ENCODE results near the gene BTBD9.

GRCh38 chr6:38215225-38215624 is 424.5 kb downstream of the BTBD9 start:
- TF ChIP-seq POLR2A (IDR thresholded peaks at IDR 0.05) (no peak), POLR2AphosphoS5 (IDR thresholded peaks at IDR 0.05) (no peak)

Measured in transverse colon (tissue), 3 donors.